ENCODE results near the gene PATE4.
"Not testable (repeated sequence)": the region's sequence is repeated elsewhere in the genome, so short reads cannot be mapped to it uniquely, and the experiment has no call there.

The PATE4 gene

GRCh38 chr11:125833016-125833415, at the start of gene PATE4:
Gene PATE4, plus strand, starts transcription at chr11:125833316. Its CDS starts 44 bp downstream, at chr11:125833360.
- no peak for FAIRE-seq

GRCh38 chr11:125784678-125785077, 48.4 kb upstream of the PATE4 start:
- FAIRE-seq, result no peak

GRCh38 chr11:125787827-125788226, 45.3 kb upstream of the PATE4 start, which contains the start of gene PATE3:
Gene PATE3, plus strand, starts transcription at chr11:125788127. Its CDS starts 25 bp downstream, at chr11:125788152.
- no peak for FAIRE-seq

GRCh38 chr11:125790825-125791224, 42.3 kb upstream of the PATE4 start:
- FAIRE-seq, result no peak

GRCh38 chr11:125797641-125798040, 35.5 kb upstream of the PATE4 start:
- FAIRE-seq, result no peak

GRCh38 chr11:125799808-125800207, 33.3 kb upstream of the PATE4 start:
- no peak for FAIRE-seq

- FAIRE-seq, result no peak
Observed at GRCh38 chr11:125802387-125802786, 30.7 kb upstream of the PATE4 start.

GRCh38 chr11:125807909-125808308, 25.2 kb upstream of the PATE4 start:
- no peak for FAIRE-seq

GRCh38 chr11:125835748-125836147, 2.6 kb downstream of the PATE4 start:
- FAIRE-seq, result no peak

- no peak for FAIRE-seq
Observed at GRCh38 chr11:125842321-125842948, 9.3 kb downstream of the PATE4 start.

- no peak for FAIRE-seq
Observed at GRCh38 chr11:125846188-125846587, 13.1 kb downstream of the PATE4 start.

GRCh38 chr11:125857670-125858069, 24.6 kb downstream of the PATE4 start:
- FAIRE-seq, result not testable (repeated sequence)

- not testable (repeated sequence) for FAIRE-seq
Observed at GRCh38 chr11:125862786-125863185, 29.7 kb downstream of the PATE4 start.

- FAIRE-seq, result not testable (repeated sequence)
Observed at GRCh38 chr11:125865354-125865753, 32.2 kb downstream of the PATE4 start.

- no peak for FAIRE-seq
Observed at GRCh38 chr11:125869521-125869920, 36.4 kb downstream of the PATE4 start.

- FAIRE-seq, result no peak
Observed at GRCh38 chr11:125871391-125872137, 38.4 kb downstream of the PATE4 start.

- no peak for FAIRE-seq
Observed at GRCh38 chr11:125872138-125872491, 39.0 kb downstream of the PATE4 start.

- no peak for FAIRE-seq
Observed at GRCh38 chr11:125873881-125874555, 40.9 kb downstream of the PATE4 start.

- FAIRE-seq, result no peak
Observed at GRCh38 chr11:125874556-125875124, 41.5 kb downstream of the PATE4 start.

GRCh38 chr11:125881291-125881690, 48.2 kb downstream of the PATE4 start:
- FAIRE-seq, result no peak

GRCh38 chr11:125883375-125883774, 50.3 kb downstream of the PATE4 start:
- no peak for FAIRE-seq

- FAIRE-seq, result no peak
Observed at GRCh38 chr11:125886997-125887372, 53.9 kb downstream of the PATE4 start.

All from endometrium (tissue), 2 donors.